Mesothelial cell of epicardium (in vitro differentiated cells): ENCODE measurements around the gene IL3. TPM values are rescaled to one million over a fixed set of nuclear protein-coding genes. Genes with fewer than 3 reads are reported as not detected.

ENCODE experiments used
- DNase-seq, 2 experiments: peaks; one replicate each; pipeline ENCODE4 v3.0.0; 2021; ENCODE audit warnings: low spot score in 2 of 2; ENCODE audit not compliant: unreplicated experiment in 2 of 2
- H3K27ac Mint-ChIP-seq: 2 replicates; pipeline ENCODE4 v1.8.0; 2021; ENCODE audit warnings: mixed read lengths
- H3K27me3 Mint-ChIP-seq: 2 replicates; pipeline ENCODE4 v1.8.0; 2021; ENCODE audit warnings: low read depth, mixed read lengths
- H3K36me3 Mint-ChIP-seq: 2 replicates; pipeline ENCODE4 v1.8.0; 2021; ENCODE audit warnings: mixed read lengths
- H3K4me1 Mint-ChIP-seq: 2 replicates; pipeline ENCODE4 v1.8.0; 2021; ENCODE audit warnings: mixed read lengths
- H3K4me3 Mint-ChIP-seq: 2 replicates; pipeline ENCODE4 v1.8.0; 2021; ENCODE audit warnings: mild to moderate bottlenecking, moderate library complexity, mixed read lengths
- H3K9me3 Mint-ChIP-seq: 2 replicates; pipeline ENCODE4 v1.8.0; 2021; ENCODE audit warnings: mixed read lengths
- total RNA-seq: library from RNA; stranded (reverse); gene quantifications from 3 replicates; pipeline ENCODE4 v1.2.1, GENCODE V29; 2021
- TF ChIP-seq, protein P1 (sequence below): fragments of 200-600 bp; sonication (generic); IDR thresholded peaks from one replicate; pipeline ENCODE4 v1.5.0; 2021; ENCODE audit warnings: antibody characterized with exemption; ENCODE audit not compliant: unreplicated experiment

Gene IL3
- total RNA-seq, 1 donor from 2014 or later, result not detected

DNA sequence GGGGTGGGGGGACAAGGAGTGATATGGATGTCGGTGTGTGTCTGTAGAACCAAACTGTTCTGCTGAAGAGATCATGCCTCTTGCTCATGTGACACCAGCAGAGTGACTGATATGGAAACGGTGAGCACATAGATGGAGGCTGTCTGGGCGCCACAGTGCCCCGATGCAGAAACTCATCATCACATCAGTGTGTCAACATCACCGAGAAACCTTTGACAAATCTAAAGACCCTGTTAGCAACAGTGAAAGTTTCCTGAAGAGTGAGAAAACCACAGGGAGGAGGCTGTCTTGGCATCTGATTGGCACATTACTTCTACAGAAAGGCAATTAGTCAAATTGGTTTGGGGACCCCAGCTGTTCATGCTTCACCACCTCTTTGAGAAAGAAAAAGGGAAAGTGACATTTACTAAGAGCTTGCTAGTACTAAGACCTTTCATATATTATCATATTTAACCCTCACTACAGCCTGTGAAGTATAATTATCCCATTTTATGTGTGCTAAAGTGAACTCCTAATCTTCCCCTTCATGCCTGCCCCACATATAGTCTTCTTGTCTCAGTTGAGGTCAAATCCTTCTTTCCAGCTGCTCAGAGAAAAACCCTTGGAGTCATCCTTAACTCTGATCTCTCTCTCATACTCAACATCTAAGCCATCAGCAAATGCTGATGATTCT lies 38.8 kb downstream of the IL3 start:
- no peak overlapping the region for H3K27ac Mint-ChIP-seq
- H3K27me3 Mint-ChIP-seq, result peaks cover 5% of the 10 kb centered on the region
- TF ChIP-seq, protein P1, sequence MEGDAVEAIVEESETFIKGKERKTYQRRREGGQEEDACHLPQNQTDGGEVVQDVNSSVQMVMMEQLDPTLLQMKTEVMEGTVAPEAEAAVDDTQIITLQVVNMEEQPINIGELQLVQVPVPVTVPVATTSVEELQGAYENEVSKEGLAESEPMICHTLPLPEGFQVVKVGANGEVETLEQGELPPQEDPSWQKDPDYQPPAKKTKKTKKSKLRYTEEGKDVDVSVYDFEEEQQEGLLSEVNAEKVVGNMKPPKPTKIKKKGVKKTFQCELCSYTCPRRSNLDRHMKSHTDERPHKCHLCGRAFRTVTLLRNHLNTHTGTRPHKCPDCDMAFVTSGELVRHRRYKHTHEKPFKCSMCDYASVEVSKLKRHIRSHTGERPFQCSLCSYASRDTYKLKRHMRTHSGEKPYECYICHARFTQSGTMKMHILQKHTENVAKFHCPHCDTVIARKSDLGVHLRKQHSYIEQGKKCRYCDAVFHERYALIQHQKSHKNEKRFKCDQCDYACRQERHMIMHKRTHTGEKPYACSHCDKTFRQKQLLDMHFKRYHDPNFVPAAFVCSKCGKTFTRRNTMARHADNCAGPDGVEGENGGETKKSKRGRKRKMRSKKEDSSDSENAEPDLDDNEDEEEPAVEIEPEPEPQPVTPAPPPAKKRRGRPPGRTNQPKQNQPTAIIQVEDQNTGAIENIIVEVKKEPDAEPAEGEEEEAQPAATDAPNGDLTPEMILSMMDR, result no peak
- no peak overlapping the region for H3K4me3 Mint-ChIP-seq
- H3K36me3 Mint-ChIP-seq, result no peaks in the 10 kb centered on the region
- peaks cover 5% of the 10 kb centered on the region for H3K4me1 Mint-ChIP-seq
- DNase-seq, result no peak
- no peaks in the 10 kb centered on the region for H3K9me3 Mint-ChIP-seq

DNA sequence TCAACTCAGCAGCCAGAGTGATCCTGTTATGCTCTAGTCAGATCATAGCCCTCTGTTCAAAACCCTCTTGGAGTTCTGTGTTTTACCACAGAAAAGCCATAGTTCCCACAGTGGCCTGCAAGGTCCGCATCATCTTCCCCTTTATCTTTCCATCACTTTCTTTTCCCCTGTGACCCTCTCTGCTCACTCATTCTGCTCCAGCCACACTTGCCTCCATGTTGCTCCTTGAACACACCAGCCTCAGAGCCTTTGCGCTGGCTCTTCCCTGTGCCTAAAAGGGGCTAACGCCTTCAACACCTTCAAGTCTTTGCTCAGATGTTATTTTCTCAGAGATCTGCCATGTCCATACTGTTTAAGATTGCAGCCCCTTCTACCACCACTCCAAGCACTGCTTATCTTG lies 39.5 kb downstream of the IL3 start:
- H3K27me3 Mint-ChIP-seq, result peaks cover 5% of the 10 kb centered on the region
- H3K9me3 Mint-ChIP-seq, result no peaks in the 10 kb centered on the region
- TF ChIP-seq, protein P1, result no peak
- no peak overlapping the region for H3K4me3 Mint-ChIP-seq
- H3K4me1 Mint-ChIP-seq, result peaks cover 5% of the 10 kb centered on the region
- no peak for DNase-seq
- H3K36me3 Mint-ChIP-seq, result no peaks in the 10 kb centered on the region
- no peak overlapping the region for H3K27ac Mint-ChIP-seq

DNA sequence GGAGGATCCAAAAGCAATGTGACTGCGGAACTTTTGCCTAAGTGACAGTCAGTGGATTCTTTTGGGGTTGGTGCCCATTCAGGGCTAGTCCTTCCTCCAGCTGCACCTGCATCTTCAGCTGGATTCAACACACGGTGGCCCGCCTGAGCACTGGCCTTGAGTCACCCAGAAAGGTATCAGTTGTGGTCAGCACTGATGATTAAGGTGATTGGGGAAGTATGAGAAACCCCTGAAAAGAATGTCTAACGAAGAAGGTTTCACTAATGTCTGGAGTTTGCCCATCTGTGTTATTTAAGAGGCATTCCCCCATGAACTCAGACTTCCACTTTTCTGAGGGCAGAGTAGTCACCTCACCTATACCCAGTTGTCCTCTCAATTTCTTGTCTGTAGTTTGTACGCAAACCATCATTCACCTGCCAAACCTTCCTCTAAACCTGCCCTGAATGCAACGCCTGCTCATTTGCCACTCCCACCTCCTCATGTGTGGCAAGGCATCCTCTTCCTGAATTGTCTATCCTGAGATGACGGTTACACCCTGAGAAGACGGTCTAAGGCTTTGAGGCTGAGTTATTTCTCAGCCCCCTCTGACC lies 40.3 kb downstream of the IL3 start:
- peaks cover 5% of the 10 kb centered on the region for H3K27me3 Mint-ChIP-seq
- TF ChIP-seq, protein P1, result no peak
- H3K4me3 Mint-ChIP-seq, result no peak overlapping the region
- DNase-seq, result no peak
- H3K4me1 Mint-ChIP-seq, result peaks cover 5% of the 10 kb centered on the region
- no peaks in the 10 kb centered on the region for H3K9me3 Mint-ChIP-seq
- no peaks in the 10 kb centered on the region for H3K36me3 Mint-ChIP-seq
- H3K27ac Mint-ChIP-seq, result no peak overlapping the region

DNA sequence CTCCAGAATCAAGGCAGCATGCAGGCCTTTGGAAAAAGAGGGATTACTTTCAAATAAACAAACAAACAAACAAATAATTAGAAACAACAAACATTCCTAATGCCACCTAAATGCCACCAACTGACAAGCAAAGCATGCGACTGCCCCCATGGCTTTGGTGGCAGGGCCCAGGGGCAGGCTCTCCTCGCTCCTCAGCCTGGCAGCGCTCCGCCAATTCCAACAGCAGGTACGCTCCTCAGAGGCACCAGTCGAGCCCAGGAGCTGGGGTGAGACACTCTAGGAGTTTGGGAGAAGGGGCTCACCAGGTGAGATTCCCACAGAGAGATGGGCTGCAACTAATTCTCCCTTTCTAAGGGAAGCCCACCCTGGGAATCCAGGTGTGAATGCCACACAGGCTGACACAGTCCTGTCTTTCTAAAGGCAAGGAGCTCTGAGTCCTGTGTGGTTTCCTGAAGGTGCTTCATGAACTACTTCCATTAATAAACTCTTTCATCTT lies 41.0 kb downstream of the IL3 start:
- Mint-ChIP-seq H3K36me3 (no peaks in the 10 kb centered on the region), H3K27ac (no peak overlapping the region), H3K4me1 (peaks cover 5% of the 10 kb centered on the region), H3K4me3 (no peak overlapping the region), H3K27me3 (peaks cover 5% of the 10 kb centered on the region), H3K9me3 (no peaks in the 10 kb centered on the region)
- no peak for DNase-seq
- TF ChIP-seq, protein P1, result no peak

DNA sequence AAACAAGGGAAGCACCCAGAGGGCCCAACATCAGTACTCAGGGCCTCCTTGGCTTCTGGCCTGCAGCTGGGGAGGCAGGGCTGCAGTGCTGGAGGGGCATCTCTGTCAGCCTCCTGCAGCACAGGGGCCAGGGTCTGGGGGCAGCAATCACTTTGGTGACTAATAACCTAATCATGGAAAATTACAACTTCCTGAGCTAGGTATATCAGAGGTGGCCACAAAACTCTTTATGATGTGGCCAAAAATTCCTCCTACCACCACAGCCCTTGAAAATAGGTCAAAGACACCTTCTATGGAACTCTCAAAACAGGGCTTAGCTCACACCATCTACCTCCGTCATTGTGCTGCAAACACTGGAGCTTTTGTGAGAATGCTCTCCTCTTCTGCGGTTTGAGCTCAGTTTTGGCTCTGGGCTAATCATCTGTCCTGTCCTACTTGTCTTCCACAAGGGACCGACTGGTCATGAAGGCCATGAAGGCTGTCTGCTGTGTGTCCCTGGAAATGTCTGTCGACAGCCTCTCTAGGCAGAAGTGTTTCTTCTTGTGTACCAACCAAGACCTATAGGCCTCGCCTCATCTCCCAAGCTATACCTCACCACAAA lies 41.7 kb downstream of the IL3 start:
- H3K36me3 Mint-ChIP-seq, result no peaks in the 10 kb centered on the region
- no peaks in the 10 kb centered on the region for H3K9me3 Mint-ChIP-seq
- H3K27ac Mint-ChIP-seq, result no peak overlapping the region
- no peak overlapping the region for H3K4me3 Mint-ChIP-seq
- H3K4me1 Mint-ChIP-seq, result peaks cover 5% of the 10 kb centered on the region
- no peak for DNase-seq
- peaks cover 5% of the 10 kb centered on the region for H3K27me3 Mint-ChIP-seq
- TF ChIP-seq, protein P1, result no peak
